ENCODE measurements around the gene TP53I11.

The TP53I11 gene

GRCh38 chr11:44978274-44978960 is 27.7 kb upstream of the TP53I11 start:
- no peak for DNase-seq

GRCh38 chr11:44977493-44977984 is 26.9 kb upstream of the TP53I11 start:
- no peak for DNase-seq

- DNase-seq = no peak
These were observed 25.9 kb upstream of the TP53I11 start for GRCh38 chr11:44976576-44976975.

GRCh38 chr11:44974402-44975000 is 23.8 kb upstream of the TP53I11 start:
- no peak for DNase-seq

- no peak for DNase-seq
These were observed 23.1 kb upstream of the TP53I11 start for GRCh38 chr11:44973632-44974401.

GRCh38 chr11:44972746-44973435 is 22.2 kb upstream of the TP53I11 start:
- DNase-seq = no peak

- DNase-seq = no peak
These were observed 20.5 kb upstream of the TP53I11 start for GRCh38 chr11:44971185-44971584.

- DNase-seq = peak; percentile 33 to 41
These were observed 19.6 kb upstream of the TP53I11 start for GRCh38 chr11:44970293-44970692.

- no peak for DNase-seq
These were observed 19.1 kb upstream of the TP53I11 start for GRCh38 chr11:44969651-44970252.

GRCh38 chr11:44968510-44968909 is 17.8 kb upstream of the TP53I11 start:
- DNase-seq = no peak

GRCh38 chr11:44967930-44968496 is 17.3 kb upstream of the TP53I11 start:
- no peak for DNase-seq

- no peak for DNase-seq
These were observed 16.0 kb upstream of the TP53I11 start for GRCh38 chr11:44966694-44967093.

- DNase-seq = no peak
These were observed 14.0 kb upstream of the TP53I11 start for GRCh38 chr11:44964526-44965209.

- DNase-seq = no peak
These were observed 13.3 kb upstream of the TP53I11 start for GRCh38 chr11:44963948-44964347.

- DNase-seq = no peak
These were observed 12.5 kb upstream of the TP53I11 start for GRCh38 chr11:44963136-44963535.

- no peak for DNase-seq
These were observed 11.8 kb upstream of the TP53I11 start for GRCh38 chr11:44962464-44962863.

GRCh38 chr11:44960200-44960845 is 9.6 kb upstream of the TP53I11 start:
- no peak for DNase-seq

GRCh38 chr11:44959064-44959463 is 8.4 kb upstream of the TP53I11 start:
- no peak for DNase-seq

- DNase-seq = no peak
These were observed 7.3 kb upstream of the TP53I11 start for GRCh38 chr11:44957776-44958564.

GRCh38 chr11:44957040-44957515 is 6.4 kb upstream of the TP53I11 start:
- DNase-seq = no peak
